ENCODE results near the gene PTTG2.

PTTG2 gene

GRCh38 chr4:37934609-37935008, 25.6 kb upstream of the PTTG2 start:
- no peaks in the 10 kb centered on the region for H3F3A ChIP-seq (ENCODE audit: insufficient read depth)
- no peaks in the 10 kb centered on the region for H3K9me3 ChIP-seq (ENCODE audit: insufficient read depth, low read length)
- no peaks in the 10 kb centered on the region for H3K79me2 ChIP-seq (ENCODE audit: insufficient read depth, low read length)
- no peak overlapping the region for H3K4me3 ChIP-seq (ENCODE audit: insufficient read depth, low read length, poor library complexity, severe bottlenecking)
- H3K4me2 ChIP-seq (ENCODE audit: low read depth, low read length, poor library complexity, severe bottlenecking) = no peak overlapping the region
- TF ChIP-seq EZH2phosphoT487 (conservative IDR thresholded peaks at IDR 0.05; ENCODE audit: low read length) (no peak), CTCF (IDR thresholded peaks at IDR 0.05; ENCODE audit: insufficient read depth, low read length, poor library complexity, severe bottlenecking) (no peak)
- no peaks in the 10 kb centered on the region for H3K9me2 ChIP-seq (replicated peaks; ENCODE audit: insufficient read depth, low read length)
- no peak overlapping the region for H3K9ac ChIP-seq (ENCODE audit: low read length)
- H4K20me1 ChIP-seq (ENCODE audit: low read depth, low read length) = no peaks in the 10 kb centered on the region
- H2AFZ ChIP-seq (ENCODE audit: low read depth, low read length, severe bottlenecking) = no peak overlapping the region
- no peaks in the 10 kb centered on the region for H3K36me3 ChIP-seq (ENCODE audit: low read length)
- no peak overlapping the region for H3K27ac ChIP-seq (ENCODE audit: low read depth, low read length)
- H3K27me3 ChIP-seq (ENCODE audit: low read length) = no peaks in the 10 kb centered on the region

- no peak for TF ChIP-seq EZH2phosphoT487 (conservative IDR thresholded peaks at IDR 0.05; ENCODE audit: low read length)
- no peak for TF ChIP-seq CTCF (IDR thresholded peaks at IDR 0.05; ENCODE audit: insufficient read depth, low read length, poor library complexity, severe bottlenecking)
- Histone ChIP-seq H2AFZ (ENCODE audit: low read depth, low read length, severe bottlenecking) (no peak overlapping the region), H3K27me3 (ENCODE audit: low read length) (no peaks in the 10 kb centered on the region), H3K79me2 (ENCODE audit: insufficient read depth, low read length) (no peaks in the 10 kb centered on the region), H3K9ac (ENCODE audit: low read length) (no peak overlapping the region), H3K27ac (ENCODE audit: low read depth, low read length) (no peak overlapping the region), H4K20me1 (ENCODE audit: low read depth, low read length) (no peaks in the 10 kb centered on the region), H3K4me3 (ENCODE audit: insufficient read depth, low read length, poor library complexity, severe bottlenecking) (no peak overlapping the region), H3K9me2 (replicated peaks; ENCODE audit: insufficient read depth, low read length) (no peaks in the 10 kb centered on the region), H3F3A (ENCODE audit: insufficient read depth) (no peaks in the 10 kb centered on the region), H3K36me3 (ENCODE audit: low read length) (no peaks in the 10 kb centered on the region), H3K4me2 (ENCODE audit: low read depth, low read length, poor library complexity, severe bottlenecking) (no peak overlapping the region), H3K9me3 (ENCODE audit: insufficient read depth, low read length) (no peaks in the 10 kb centered on the region)
Observed at GRCh38 chr4:37935026-37935425, 25.2 kb upstream of the PTTG2 start.

- no peaks in the 10 kb centered on the region for H3K9me2 ChIP-seq (replicated peaks; ENCODE audit: insufficient read depth, low read length)
- H3F3A ChIP-seq (ENCODE audit: insufficient read depth) = no peaks in the 10 kb centered on the region
- H3K9me3 ChIP-seq (ENCODE audit: insufficient read depth, low read length) = no peaks in the 10 kb centered on the region
- TF ChIP-seq EZH2phosphoT487 (conservative IDR thresholded peaks at IDR 0.05; ENCODE audit: low read length) (no peak), CTCF (IDR thresholded peaks at IDR 0.05; ENCODE audit: insufficient read depth, low read length, poor library complexity, severe bottlenecking) (no peak)
- H2AFZ ChIP-seq (ENCODE audit: low read depth, low read length, severe bottlenecking) = no peak overlapping the region
- no peak overlapping the region for H3K4me2 ChIP-seq (ENCODE audit: low read depth, low read length, poor library complexity, severe bottlenecking)
- H3K36me3 ChIP-seq (ENCODE audit: low read length) = no peaks in the 10 kb centered on the region
- H3K9ac ChIP-seq (ENCODE audit: low read length) = no peak overlapping the region
- H3K79me2 ChIP-seq (ENCODE audit: insufficient read depth, low read length) = no peaks in the 10 kb centered on the region
- H4K20me1 ChIP-seq (ENCODE audit: low read depth, low read length) = no peaks in the 10 kb centered on the region
- no peaks in the 10 kb centered on the region for H3K27me3 ChIP-seq (ENCODE audit: low read length)
- H3K4me3 ChIP-seq (ENCODE audit: insufficient read depth, low read length, poor library complexity, severe bottlenecking) = no peak overlapping the region
- H3K27ac ChIP-seq (ENCODE audit: low read depth, low read length) = no peak overlapping the region
Observed at GRCh38 chr4:37936889-37937498, 23.2 kb upstream of the PTTG2 start.
